PC-9 (cell line): Measurements from ENCODE around the gene SLC17A4. TPM values are rescaled to one million over a fixed set of nuclear protein-coding genes. Genes with fewer than 3 reads are reported as not detected.

ENCODE experiments used
- BruUV-seq: library from RNA; stranded (reverse); fragments of 400-500 nt; replicated peaks from 2 replicates; lab custom pipeline; 2021; lab: Mats Ljungman, UMichigan
- CTCF ChIA-PET: fragments of 300-600 bp; sonication (Branson Sonifier 250); formaldehyde crosslinking; loops from one replicate; lab custom pipeline; 2022; ENCODE audit warnings: antibody characterized with exemption; lab: Charles Lee
- POLR2A ChIA-PET: fragments of 300-600 bp; sonication (Branson Sonifier 250); formaldehyde crosslinking; loops from one replicate; lab custom pipeline; 2022; ENCODE audit warnings: antibody characterized with exemption; ENCODE audit not compliant: unreplicated experiment; lab: Charles Lee
- DNase-seq, 2 experiments: peaks; one replicate each; pipeline versions ENCODE4 v3.0.0 to v3.0.0-alpha.2; 2015 to 2022; ENCODE audit warnings: mixed read lengths in 1 of 2
- H2AFZ ChIP-seq: fragments of 200-600 bp; sonication (generic); 2 replicates; pipeline ENCODE4 v1.8.1; 2017; ENCODE audit warnings: antibody characterized with exemption
- H3F3A ChIP-seq: fragments of 200-600 bp; sonication (generic); 2 replicates; pipeline ENCODE4 v1.8.1; 2017; ENCODE audit warnings: antibody characterized with exemption, mild to moderate bottlenecking, low read depth; ENCODE audit not compliant: insufficient read depth
- H3K27ac ChIP-seq: fragments of 200-600 bp; sonication (generic); 2 replicates; pipeline ENCODE4 v1.6.1; 2016; ENCODE audit warnings: mixed run types
- H3K27me3 ChIP-seq: fragments of 200-600 bp; sonication (generic); 2 replicates; pipeline ENCODE4 v1.6.1; 2016; ENCODE audit warnings: low read depth, mixed run types; ENCODE audit not compliant: insufficient read depth
- H3K36me3 ChIP-seq: fragments of 200-600 bp; sonication (generic); 2 replicates; pipeline ENCODE4 v1.6.1; 2016; ENCODE audit warnings: low read depth, mixed run types
- H3K4me1 ChIP-seq: fragments of 200-600 bp; sonication (generic); replicated peaks from 2 replicates; pipeline ENCODE4 v1.6.1; 2016; ENCODE audit warnings: mixed run types; ENCODE audit not compliant: insufficient read depth
- H3K4me2 ChIP-seq: fragments of 200-600 bp; sonication (generic); 2 replicates; pipeline ENCODE4 v1.6.1; 2017; ENCODE audit warnings: mixed run types
- H3K4me3 ChIP-seq: fragments of 200-600 bp; sonication (generic); 2 replicates; pipeline ENCODE4 v1.6.1; 2016; ENCODE audit warnings: mixed run types
- H3K79me2 ChIP-seq: fragments of 200-600 bp; sonication (generic); 2 replicates; pipeline ENCODE4 v1.6.1; 2017; ENCODE audit warnings: low read depth, mixed run types
- H3K9me2 ChIP-seq: fragments of 200-600 bp; sonication (generic); 2 replicates; pipeline ENCODE4 v1.8.1; 2017; ENCODE audit warnings: mild to moderate bottlenecking; ENCODE audit not compliant: insufficient read depth
- H3K9me3 ChIP-seq: fragments of 200-600 bp; sonication (generic); 2 replicates; pipeline ENCODE4 v1.8.1; 2016; ENCODE audit warnings: low read depth; ENCODE audit not compliant: insufficient read depth
- H4K20me1 ChIP-seq: fragments of 200-600 bp; sonication (generic); 2 replicates; pipeline ENCODE4 v1.8.1; 2017; ENCODE audit not compliant: insufficient read depth
- EZH2 ChIP-seq: fragments of 200-600 bp; sonication (generic); IDR thresholded peaks from 2 replicates; pipeline ENCODE4 v1.8.0; 2017; ENCODE audit warnings: antibody characterized with exemption, low read depth
- intact Hi-C: fragments of 100-400 bp; cut with micrococcal nuclease; formaldehyde crosslinking; loops from one replicate; pipeline ENCODE4 v1.10.0; 2022; ENCODE audit not compliant: unreplicated experiment
- total RNA-seq: library from RNA; stranded (reverse); gene quantifications from 2 replicates; pipeline ENCODE4 v1.2.3, GENCODE V29; 2021
- TF ChIP-seq, protein P1 (sequence below): fragments of 200-600 bp; sonication (generic); conservative IDR thresholded peaks from 2 replicates; pipeline ENCODE4 v1.6.1; 2017; ENCODE audit warnings: mixed run types, antibody characterized with exemption, mild to moderate bottlenecking, moderate library complexity

SLC17A4 gene
- total RNA-seq, 1 experiment from 2014 or later: 0.13 TPM

DNA sequence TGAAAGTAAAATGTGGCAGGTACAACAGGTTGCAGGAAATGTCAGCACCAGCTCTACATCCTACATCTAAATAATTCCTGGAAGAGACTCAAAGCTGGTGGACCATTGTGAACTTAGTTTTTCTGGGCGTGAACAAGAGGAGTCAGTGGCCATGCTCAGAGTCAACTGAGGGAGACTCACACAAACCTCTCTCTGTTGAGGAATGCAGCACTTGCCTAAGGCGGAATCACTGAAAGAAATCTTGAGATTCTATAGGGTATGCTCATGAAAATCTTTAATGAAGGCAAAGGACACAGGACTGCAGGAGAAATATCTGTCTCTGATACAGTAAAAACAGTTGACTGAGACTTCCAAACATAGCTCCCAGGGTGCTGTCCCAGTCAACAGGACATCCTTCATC lies 22.5 kb downstream of the SLC17A4 start:
- no peak overlapping the region for H3K4me3 ChIP-seq
- intact Hi-C loops: no loop called here
- TF ChIP-seq, protein P1, sequence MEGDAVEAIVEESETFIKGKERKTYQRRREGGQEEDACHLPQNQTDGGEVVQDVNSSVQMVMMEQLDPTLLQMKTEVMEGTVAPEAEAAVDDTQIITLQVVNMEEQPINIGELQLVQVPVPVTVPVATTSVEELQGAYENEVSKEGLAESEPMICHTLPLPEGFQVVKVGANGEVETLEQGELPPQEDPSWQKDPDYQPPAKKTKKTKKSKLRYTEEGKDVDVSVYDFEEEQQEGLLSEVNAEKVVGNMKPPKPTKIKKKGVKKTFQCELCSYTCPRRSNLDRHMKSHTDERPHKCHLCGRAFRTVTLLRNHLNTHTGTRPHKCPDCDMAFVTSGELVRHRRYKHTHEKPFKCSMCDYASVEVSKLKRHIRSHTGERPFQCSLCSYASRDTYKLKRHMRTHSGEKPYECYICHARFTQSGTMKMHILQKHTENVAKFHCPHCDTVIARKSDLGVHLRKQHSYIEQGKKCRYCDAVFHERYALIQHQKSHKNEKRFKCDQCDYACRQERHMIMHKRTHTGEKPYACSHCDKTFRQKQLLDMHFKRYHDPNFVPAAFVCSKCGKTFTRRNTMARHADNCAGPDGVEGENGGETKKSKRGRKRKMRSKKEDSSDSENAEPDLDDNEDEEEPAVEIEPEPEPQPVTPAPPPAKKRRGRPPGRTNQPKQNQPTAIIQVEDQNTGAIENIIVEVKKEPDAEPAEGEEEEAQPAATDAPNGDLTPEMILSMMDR: no peak
- no peak for TF ChIP-seq EZH2
- H3K9me3 ChIP-seq: no peaks in the 10 kb centered on the region
- no TSS peak for BruUV-seq
- H3K79me2 ChIP-seq: no peaks in the 10 kb centered on the region
- H3K36me3 ChIP-seq: no peaks in the 10 kb centered on the region
- no peak overlapping the region for H3K27ac ChIP-seq
- peak overlapping the region; percentile 24; the same call in 1 of the 2 replicates for H3K4me2 ChIP-seq
- no peaks in the 10 kb centered on the region for H3K27me3 ChIP-seq
- ChIA-PET POLR2A (interaction anchor here (0.5 to 0.6 kb wide), 2 partner anchors 98 to 604 kb away, joined by 5 to 48 read pairs; no protein-coding TSS in a partner anchor), CTCF (no interaction called here)
- no peak overlapping the region for H2AFZ ChIP-seq
- H3K9me2 ChIP-seq: no peaks in the 10 kb centered on the region
- H3K4me1 ChIP-seq: peaks cover 12% of the 10 kb centered on the region; the same call in 1 of the 2 replicates
- H3F3A ChIP-seq: no peaks in the 10 kb centered on the region; the same call in 1 of the 2 replicates
- H4K20me1 ChIP-seq: no peaks in the 10 kb centered on the region
- peak; percentile 47 to 76 for DNase-seq

DNA sequence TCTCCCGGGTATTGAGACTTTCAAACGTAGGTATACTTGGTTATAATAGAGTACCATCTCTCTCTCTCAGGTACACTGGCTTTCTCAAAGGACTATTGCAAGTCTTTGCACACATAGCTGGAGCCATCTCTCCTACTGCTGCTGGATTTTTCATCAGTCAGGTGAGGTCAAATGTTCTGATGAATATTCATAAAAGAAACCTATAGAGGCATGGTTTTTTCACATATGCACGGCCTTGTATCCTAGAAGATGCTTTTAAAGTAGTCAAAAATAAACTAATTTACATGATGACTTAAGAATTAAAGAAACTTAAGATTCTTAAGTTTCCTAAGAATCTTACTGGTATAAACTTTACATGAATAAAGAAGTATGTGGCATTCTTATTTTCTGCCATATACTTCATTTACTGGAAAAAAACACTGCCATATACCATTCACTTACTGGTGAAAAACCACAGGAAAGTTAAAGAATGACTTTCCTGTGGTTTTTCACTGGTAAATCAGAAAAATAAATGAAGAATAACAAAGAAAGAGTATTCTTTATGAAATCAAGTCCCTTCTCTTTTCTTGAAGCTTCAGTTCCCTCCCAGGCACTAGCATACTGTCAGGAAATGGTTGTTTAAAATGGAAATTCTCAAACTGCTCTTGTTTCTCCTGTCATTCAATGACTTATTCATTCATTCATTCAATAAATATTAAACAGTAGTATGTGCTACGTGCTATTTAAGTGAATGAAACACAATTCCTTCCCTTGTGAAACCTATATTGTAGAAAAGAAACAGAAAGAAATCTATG lies 23.5 kb downstream of the SLC17A4 start:
- no peaks in the 10 kb centered on the region; the same call in 1 of the 2 replicates for H3F3A ChIP-seq

DNA sequence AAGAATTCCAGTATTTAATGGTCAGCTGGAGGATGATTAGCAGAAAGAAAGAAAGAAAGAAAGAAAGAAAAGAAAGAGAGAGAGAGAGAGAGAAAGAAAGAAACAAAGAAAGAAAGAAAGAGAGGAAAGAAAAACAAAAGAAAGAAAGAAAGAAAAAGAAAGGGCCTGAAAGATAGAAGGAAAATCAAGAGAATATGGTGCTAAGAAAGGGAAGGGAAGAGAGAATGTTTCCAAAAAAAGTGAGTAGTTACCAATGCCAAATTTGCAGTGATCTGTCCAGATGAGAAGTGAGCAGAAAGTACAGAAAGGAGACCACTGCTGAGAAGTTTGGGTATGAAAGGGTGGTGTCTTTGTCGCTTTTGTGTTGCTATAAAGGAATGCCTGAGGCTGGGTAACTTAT lies 26.6 kb downstream of the SLC17A4 start:
- BruUV-seq: no TSS peak
- intact Hi-C loops: no loop called here
- DNase-seq: no peak
- ChIA-PET CTCF (interaction anchor here (0.6 kb wide), 1 partner anchor 179 kb away, joined by 3 read pairs; no protein-coding TSS in a partner anchor), POLR2A (no interaction called here)
- H3K27me3 ChIP-seq: no peaks in the 10 kb centered on the region
- peaks cover 12% of the 10 kb centered on the region; the same call in 1 of the 2 replicates for H3K4me1 ChIP-seq
- TF ChIP-seq, protein P1: no peak
- TF ChIP-seq EZH2: no peak
- no peaks in the 10 kb centered on the region for H3K9me2 ChIP-seq
- H2AFZ ChIP-seq: no peak overlapping the region
- H3K4me3 ChIP-seq: no peak overlapping the region
- H3K79me2 ChIP-seq: no peaks in the 10 kb centered on the region
- H3K9me3 ChIP-seq: no peaks in the 10 kb centered on the region
- H3K4me2 ChIP-seq: no peak overlapping the region
- H3K27ac ChIP-seq: no peak overlapping the region
- no peaks in the 10 kb centered on the region; the same call in 1 of the 2 replicates for H3F3A ChIP-seq
- no peaks in the 10 kb centered on the region for H4K20me1 ChIP-seq
- H3K36me3 ChIP-seq: no peaks in the 10 kb centered on the region

More for the DNA sequence above, 23.5 kb downstream of the SLC17A4 start:
- no peak overlapping the region for H3K4me3 ChIP-seq
- no peaks in the 10 kb centered on the region for H4K20me1 ChIP-seq
- CTCF ChIA-PET: no interaction called here
- POLR2A ChIA-PET: no interaction called here
- H2AFZ ChIP-seq: no peak overlapping the region
- no peak overlapping the region for H3K4me2 ChIP-seq
- no TSS peak for BruUV-seq
- no peak for DNase-seq
- H3K9me3 ChIP-seq: no peaks in the 10 kb centered on the region
- H3K4me1 ChIP-seq: peaks cover 12% of the 10 kb centered on the region; the same call in 1 of the 2 replicates
- H3K9me2 ChIP-seq: no peaks in the 10 kb centered on the region
- H3K27me3 ChIP-seq: no peaks in the 10 kb centered on the region
- H3K27ac ChIP-seq: no peak overlapping the region
- H3K36me3 ChIP-seq: no peaks in the 10 kb centered on the region
- no peaks in the 10 kb centered on the region for H3K79me2 ChIP-seq
- intact Hi-C loops: no loop called here
- TF ChIP-seq, protein P1: no peak
- no peak for TF ChIP-seq EZH2
